NAMALWA (cell line): ENCODE results near the gene ZNF79.

Experiments used
- DNase-seq: peaks from one replicate; pipeline ENCODE4 v3.0.0-alpha.2; 2015; ENCODE audit warnings: low spot score

Gene ZNF79

GRCh38 chr9:127428348-127428747 is 4.2 kb downstream of the ZNF79 start:
- DNase-seq: no peak

- DNase-seq: no peak
These were observed 6.2 kb downstream of the ZNF79 start for GRCh38 chr9:127430415-127430814.

- no peak for DNase-seq
These were observed 13.5 kb downstream of the ZNF79 start for GRCh38 chr9:127437497-127438264.

- DNase-seq: no peak
These were observed 14.2 kb downstream of the ZNF79 start for GRCh38 chr9:127438394-127438793.

GRCh38 chr9:127444283-127444920 is 20.2 kb downstream of the ZNF79 start:
- peak; percentile 39 for DNase-seq

- peak; percentile 45 for DNase-seq
These were observed 21.0 kb downstream of the ZNF79 start for GRCh38 chr9:127444921-127445850.

GRCh38 chr9:127445851-127446712 is 21.9 kb downstream of the ZNF79 start:
- peak; percentile 38 for DNase-seq

- DNase-seq: peak; percentile 37
These were observed 22.7 kb downstream of the ZNF79 start for GRCh38 chr9:127446713-127447415.

- DNase-seq: peak; percentile 36
These were observed 23.4 kb downstream of the ZNF79 start for GRCh38 chr9:127447416-127448111.

- DNase-seq: no peak
These were observed 24.1 kb downstream of the ZNF79 start for GRCh38 chr9:127448112-127448805.

- DNase-seq: no peak
These were observed 25.3 kb downstream of the ZNF79 start for GRCh38 chr9:127449332-127449966.

GRCh38 chr9:127450243-127450760 is 26.1 kb downstream of the ZNF79 start:
- peak; percentile 33 for DNase-seq

- peak; percentile 96 for DNase-seq
These were observed 26.8 kb downstream of the ZNF79 start, which contains the start of the genes LRSAM1 and RPL12 for GRCh38 chr9:127450830-127451607. TSS of gene LRSAM1 (plus strand) at chr9:127451510. CDS start at chr9:127454528, 3,018 bp downstream. TSS of gene RPL12 (minus strand) at chr9:127451406. CDS start at chr9:127451317, 89 bp downstream.

GRCh38 chr9:127451608-127451857 is 27.4 kb downstream of the ZNF79 start:
- peak; percentile 59 for DNase-seq

- peak; percentile 84 for DNase-seq
These were observed 27.9 kb downstream of the ZNF79 start for GRCh38 chr9:127451858-127452656.

- no peak for DNase-seq
These were observed 28.5 kb downstream of the ZNF79 start for GRCh38 chr9:127452691-127453090.

- DNase-seq: peak; percentile 59
These were observed 31.3 kb downstream of the ZNF79 start for GRCh38 chr9:127455324-127455992.
